ENCODE measurements around the gene NLGN1.
A peak's percentile ranks its signal among the peaks of the same experiment; 100 is the strongest.

NLGN1 gene

DNA sequence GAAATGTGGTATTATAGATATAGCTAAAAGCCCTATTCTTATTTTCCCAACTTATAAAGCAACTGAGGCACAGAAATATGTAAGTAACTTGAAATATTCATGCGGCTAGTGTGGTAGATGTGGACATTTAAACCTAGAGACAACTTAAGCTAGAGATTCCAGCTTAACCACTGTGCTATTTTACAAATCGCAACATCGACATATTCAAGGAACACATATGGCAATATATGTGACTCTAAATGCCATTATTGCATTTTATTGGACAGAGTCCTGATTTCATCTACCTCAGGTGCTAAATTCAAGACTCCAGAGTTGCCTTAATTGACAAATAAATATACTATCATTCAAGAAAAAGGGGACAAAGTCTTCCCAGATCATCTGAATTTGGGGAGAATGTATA is 442.3 kb downstream of the NLGN1 start:
- no peak for DNase-seq (ENCODE audit: low read depth in 2 of 2)

DNA sequence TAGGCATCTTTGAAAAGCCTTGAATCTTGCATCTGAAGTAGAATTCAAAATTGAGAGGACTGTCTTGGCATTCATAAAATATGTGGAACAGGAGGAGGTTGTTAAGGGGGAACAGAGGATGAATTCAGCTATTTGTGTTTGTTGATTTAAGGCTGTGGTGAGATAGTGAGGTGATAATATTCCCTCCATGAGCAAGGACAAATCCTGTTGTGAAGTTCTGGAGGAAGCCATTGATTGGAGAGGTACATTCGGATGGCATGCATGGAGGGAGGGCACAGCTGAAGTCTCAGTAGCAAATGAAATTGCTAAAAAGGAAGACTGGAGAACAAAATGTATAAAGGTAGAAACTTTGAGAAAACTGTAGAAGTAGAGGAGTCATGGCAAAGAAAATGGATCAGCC is 443.8 kb downstream of the NLGN1 start:
- DNase-seq (ENCODE audit: low read depth in 2 of 2) = no peak

DNA sequence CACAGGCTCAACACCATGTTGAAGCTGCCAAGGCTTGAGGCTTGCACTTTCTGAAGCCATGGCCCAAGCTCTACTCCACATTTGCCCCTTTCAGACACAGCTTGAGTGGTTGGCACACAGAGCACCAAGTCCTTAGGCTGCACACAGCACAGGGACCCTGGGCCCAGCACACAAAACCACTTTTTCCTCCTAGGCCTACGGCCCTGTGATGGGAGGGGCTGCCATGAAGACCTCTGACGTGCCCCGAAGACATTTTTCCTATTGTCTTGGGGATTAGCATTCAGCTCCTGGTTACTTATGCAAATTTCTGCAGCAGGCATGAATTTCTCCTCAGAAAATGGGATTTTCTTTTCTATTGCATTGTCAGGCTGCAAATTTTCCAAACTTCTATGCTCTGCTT is 445.5 kb downstream of the NLGN1 start:
- no peak for DNase-seq (ENCODE audit: low read depth in 2 of 2)

DNA sequence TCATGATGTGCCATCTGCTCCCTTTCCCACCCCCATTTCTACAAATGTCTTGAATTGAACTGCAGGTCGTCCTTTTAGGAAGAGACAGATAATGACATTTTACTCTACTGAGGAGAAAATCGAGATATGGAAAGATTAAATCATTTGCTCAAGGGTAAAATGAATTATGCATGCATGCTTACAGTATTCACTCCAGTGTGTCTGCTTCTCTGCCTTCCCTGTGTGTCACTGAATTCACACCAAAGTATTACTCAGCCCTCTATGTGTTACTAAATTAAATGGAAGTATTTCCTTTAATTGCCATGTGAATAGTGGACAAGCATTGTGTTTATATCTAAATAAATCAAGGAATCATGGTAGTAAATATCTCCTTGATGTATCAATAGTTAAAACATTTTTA is 449.0 kb downstream of the NLGN1 start:
- no peak for DNase-seq (ENCODE audit: low read depth in 2 of 2)

DNA sequence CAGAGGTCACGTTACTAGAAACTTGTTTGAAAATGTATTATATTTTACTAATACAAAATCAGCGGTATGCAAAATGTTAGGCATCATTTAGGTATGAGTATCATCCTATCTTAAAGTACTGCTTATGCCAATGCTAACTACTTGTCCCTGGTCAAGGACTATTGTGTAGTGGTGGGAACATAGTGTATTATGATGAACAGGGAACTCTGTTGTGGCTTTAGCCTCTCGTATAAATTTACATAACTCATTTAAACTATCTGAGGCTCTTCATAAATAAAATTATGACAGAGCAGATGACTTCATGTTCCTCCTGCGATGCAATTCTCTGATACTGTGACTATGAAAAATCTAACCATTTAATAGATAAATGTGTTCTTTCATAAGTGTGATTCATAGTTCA is 451.9 kb downstream of the NLGN1 start:
- no peak for DNase-seq (ENCODE audit: low read depth in 2 of 2)

DNA sequence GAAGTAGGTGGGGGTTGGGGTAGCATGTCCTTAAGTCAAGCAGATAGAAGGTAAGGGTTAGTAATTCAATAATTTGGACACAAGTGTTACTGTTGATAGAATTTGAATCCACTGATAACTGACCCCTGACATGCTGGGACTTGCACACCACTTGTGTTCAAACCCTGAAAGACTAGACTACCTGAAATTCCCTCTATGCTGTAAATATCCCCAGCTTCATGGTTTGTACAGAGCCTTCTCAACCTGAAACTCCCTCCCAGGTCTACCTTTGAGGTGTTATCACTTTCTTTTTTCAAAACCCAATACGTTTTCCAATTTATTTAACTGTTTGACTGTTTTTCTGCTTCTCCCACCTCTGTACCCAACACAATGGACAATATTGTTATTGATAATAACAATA is 459.6 kb downstream of the NLGN1 start:
- DNase-seq (ENCODE audit: low read depth in 2 of 2) = no peak

DNA sequence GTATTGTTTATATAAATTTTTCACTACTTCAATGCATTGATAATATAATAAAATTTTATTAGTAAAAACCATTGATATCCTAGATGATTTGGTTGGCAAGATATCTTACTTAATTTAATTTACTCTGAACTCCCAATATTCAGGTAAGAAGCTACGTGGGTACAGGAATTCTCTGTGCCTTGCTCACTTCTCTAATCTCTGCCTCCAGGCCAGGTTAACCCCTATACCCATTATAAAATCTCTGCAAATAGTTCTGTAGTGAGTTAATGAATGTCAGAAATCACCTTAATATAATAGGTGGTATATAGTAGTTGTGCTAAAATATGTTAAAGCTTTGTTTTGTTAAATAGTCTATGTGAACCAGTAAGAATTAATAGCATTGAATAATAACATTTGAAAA is 465.2 kb downstream of the NLGN1 start:
- DNase-seq (ENCODE audit: low read depth in 2 of 2) = no peak

DNA sequence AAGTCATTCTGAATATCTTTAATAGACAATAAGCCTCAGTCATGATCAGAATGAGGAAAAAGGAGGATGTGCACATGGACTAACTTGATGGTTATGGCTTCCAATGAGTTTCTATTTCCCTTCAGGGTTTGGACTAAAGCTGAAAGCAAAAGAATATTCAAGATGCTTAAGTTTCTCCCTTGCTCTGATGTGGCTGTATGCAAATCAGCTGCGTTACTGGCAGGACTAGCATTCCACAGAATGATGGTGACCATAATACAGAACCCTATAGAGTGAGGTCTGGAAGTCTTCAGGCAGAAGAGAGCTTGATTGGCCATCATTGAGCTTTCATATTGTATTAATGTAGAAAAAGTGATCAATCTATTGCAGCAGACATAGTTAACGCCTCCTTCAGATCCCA is 466.0 kb downstream of the NLGN1 start:
- no peak for DNase-seq (ENCODE audit: low read depth in 2 of 2)

DNA sequence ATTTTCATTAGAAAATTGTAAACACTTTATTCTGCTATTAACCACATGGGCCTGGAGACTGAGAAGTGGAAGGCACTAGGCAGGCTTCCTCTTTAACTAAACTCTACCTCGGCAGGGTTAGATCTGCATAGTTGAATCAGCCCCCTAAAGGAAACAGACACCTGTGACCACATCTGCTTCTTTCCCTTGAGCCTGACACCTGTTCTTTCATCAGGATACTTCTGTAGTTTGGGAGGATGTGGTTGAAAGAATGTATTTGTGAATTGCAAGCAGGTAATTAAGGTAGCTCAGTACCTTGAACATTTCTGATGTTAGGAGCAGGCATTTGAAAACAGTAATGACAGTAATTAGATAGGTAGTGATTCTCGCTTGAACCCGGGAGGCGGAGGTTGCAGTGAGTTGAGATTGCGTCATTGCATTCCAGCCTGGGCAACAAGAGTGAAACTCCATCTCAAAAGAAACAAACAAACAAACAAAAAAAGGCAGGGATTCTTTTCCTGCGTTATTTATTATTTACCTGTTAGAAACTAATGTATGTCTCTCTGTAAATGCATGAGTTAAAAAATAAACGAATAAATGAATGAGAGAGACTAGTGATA is 468.5 kb downstream of the NLGN1 start:
- DNase-seq (ENCODE audit: low read depth in 2 of 2) = no peak

DNA sequence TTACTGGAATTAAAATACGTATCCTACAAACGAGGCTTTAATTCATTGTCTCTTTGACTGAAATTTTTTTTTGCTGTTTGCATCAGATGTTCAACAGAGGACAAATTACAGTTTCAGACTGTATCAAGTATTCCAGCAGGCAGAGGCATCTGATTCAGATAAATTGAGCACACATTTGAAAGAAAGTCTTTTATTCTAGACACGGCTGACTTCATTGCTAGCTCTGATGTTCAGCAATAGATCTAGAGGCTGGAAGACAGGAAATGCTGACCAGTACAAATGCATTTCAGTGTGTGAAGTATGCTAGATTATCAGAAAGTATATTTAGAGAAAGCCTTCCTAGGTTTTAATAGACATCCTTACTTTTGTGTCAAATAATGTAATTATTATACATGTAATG is 472.2 kb downstream of the NLGN1 start:
- DNase-seq (ENCODE audit: low read depth in 2 of 2) = no peak

DNA sequence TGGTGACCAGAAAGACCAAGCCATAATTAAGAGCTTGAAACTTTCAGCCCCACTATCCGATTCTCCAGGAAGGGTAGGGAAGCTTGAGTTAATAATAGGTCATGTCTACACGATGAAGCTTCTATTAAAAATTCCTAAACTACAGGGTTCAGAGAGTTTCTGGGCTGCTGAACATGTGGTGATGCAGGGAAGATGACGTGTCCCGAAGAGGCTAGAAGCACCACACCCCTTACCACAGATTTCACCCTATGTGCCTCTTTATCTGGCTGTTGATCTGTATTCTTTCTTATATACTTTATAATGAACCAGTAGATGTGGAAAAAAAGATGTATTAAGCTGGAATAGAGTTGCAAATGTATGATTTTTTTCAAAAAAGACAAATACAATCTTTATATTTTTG is 473.4 kb downstream of the NLGN1 start:
- no peak for DNase-seq (ENCODE audit: low read depth in 2 of 2)

DNA sequence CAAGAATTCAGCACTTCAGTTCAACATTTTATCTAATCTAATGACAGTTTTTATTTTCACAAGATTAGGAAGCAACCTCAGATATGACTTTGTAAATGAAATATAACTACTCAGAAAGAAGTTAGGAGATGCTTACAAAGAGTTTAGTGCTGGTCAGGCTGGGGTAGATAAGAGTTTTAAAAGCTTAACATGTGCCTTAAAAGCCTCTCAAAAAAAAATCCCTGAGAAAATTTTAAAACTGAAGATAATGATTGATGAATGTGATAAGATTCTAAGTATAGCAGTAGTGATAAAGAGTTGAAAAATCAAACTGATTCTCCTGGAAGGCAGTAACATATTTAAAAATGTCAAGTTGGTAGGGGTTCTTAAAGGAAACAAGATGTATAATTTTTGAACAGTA is 478.2 kb downstream of the NLGN1 start:
- DNase-seq (ENCODE audit: low read depth in 2 of 2) = no peak

DNA sequence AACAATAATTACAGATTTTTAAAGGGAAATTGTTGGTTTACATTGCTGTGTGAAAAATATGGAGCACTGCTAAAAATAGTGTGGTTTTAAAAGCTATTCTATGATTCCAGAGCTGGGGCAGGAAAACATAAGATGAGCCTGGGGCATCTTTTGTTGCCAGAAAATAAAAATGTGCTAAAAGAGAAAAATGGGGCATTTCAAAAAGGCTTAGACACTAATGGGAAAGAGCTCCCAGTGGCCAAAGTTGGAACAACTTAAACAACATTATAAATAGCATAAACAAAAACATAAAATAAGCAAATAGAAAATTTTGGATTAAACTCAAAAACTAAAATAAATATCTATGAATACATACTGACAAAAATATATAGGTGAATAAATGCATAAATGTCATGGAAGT is 478.9 kb downstream of the NLGN1 start:
- DNase-seq (ENCODE audit: low read depth in 2 of 2) = no peak

DNA sequence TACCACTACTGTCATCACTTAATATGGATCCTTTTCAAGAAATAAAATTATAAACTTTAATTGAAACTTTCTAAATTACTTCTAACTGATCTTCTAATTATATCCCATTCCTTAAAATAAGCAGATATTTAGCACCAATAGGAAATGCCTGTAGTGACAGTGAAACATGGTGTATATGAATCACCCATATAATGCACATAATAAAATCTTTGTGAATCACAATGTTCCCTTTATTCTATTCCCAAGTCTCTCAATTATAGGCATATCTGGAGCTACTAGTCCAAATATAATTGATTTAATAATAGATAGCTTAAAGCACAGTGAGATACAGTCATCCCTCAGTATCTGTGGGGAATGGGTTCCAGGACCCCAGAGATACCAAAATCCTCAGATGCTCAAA is 490.3 kb downstream of the NLGN1 start:
- no peak for DNase-seq (ENCODE audit: low read depth in 2 of 2)

DNA sequence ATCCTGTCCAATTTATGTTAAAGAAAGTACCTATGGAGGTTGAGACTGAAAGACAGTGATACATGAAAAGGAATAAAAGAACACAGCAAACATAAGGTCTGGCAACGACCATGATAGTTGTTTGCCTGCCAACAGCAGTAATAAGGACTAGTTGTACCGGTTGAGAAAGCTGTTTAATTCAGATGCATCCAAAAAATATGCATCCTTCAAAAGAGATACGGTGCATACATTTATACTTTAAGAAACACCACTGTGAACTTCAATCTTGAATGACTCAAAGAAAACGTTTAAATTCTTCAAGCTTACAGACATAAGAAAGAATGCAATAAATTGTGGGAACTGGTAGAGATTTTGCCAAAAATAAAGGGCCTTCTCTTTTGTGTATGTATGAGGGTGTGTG is 492.1 kb downstream of the NLGN1 start:
- DNase-seq (ENCODE audit: low read depth in 2 of 2) = peak; percentile 10

DNA sequence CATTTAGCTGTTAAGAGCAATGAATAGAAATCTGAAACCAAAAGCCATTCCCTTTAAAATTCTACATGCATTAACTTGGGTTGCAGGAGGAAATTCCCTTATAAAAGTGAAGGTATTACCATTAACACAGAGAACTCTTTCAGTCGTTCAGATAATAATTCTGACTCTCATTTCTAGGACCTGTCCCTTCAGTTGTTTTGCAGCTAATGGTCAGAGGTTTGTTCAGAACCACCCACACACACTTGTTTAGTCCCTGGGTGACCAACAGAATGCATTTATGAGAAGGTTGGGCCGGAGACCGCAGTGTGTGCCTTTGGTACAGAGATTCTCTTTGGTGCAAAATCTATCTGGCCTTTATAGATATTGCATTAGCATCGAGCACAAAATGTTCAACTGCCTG is 492.5 kb downstream of the NLGN1 start:
- DNase-seq (ENCODE audit: low read depth in 2 of 2) = no peak

DNA sequence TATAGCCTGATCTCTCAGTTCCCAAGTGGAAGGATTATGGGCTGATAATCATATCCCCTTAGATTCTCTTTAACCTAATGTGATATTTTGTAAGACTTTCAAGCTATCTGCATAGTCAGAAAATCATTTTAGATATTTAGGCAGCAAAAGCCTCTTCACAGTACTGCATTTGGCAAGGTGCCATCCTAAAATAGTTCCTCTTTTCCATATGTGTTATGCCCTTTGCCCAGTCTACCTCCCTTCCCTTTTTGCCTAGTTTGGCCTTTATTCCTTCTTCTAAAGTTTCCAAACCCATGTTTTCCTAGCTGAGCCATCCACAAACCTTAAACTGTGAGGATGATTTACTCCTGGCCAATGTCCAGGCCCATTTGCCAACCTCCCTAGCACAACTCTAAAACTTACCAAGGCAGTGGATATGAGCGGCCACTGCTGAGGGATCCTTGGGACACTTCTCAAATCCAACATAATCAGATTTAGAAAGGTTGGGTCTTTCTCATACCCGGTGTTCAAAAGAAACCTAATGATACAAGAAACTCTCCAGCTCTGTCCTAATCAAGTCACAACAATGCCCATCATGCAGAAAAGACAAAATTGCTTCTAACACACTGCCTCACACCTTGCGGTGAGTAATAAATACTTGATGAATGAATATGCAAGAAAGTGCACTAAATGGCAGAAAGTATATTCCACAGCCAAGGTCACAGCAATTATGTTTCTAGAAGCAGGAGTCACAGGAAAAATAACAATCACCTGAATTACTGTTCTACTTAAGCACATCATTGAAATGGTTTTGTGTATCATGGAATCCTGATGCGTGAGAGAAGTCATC is 493.9 kb downstream of the NLGN1 start:
- DNase-seq (ENCODE audit: low read depth in 2 of 2) = no peak

DNA sequence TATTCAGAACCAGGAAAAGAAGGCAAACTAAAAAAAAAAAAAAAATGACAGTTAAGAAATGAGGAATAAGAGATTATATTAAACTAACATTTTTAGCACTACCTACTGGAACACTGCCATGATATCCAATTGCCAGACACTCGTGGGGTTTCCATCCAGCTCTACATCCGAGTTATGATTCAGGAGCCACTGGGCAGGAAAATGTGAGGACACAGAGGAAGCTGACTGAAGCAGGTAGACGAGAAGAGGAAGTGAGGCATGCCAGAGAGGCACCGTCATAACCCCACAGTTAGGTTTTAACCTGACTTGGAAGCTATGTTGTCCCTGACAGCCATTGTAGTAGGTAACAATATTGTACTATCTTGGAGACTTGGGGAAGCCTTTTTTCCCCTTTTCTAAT is 495.0 kb downstream of the NLGN1 start:
- DNase-seq (ENCODE audit: low read depth in 2 of 2) = no peak

DNA sequence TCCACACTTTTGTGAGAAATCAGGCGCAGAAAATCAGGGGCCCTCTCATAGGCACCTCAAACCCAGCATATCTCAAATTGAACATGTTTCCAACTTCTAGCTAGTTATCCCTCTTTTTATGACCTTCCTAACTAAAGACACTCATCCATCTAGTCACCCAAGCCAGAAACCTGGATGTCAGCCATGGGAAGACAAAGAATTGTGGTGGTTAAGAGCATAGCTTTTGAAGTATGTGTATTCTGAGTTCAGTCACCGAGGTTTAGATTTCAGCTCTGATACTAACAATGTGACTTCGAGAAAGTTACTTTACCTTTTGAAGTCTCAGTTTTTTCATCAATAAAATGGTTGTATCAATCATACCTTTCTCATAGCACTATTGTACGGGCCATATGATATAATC is 495.5 kb downstream of the NLGN1 start:
- peak; percentile 45 to 47 for DNase-seq (ENCODE audit: low read depth in 2 of 2)

DNA sequence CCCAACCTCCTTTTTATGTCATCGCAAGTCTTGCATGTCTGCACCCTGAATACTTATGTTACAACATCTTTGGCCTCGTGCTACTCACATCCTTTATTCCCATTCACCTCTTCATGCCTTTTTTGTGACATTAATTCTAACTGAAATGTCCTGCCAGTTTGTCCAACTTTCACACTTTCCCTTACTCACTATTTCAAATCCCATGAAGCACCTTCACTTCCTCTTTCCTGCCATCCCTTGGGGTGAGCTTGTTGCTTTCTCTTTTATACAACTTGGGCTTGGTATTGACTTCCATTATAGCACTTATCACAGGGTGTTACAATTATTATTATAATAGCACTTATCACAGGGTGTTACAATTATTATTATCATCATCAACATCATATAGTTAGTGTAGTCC is 496.3 kb downstream of the NLGN1 start:
- no peak for DNase-seq (ENCODE audit: low read depth in 2 of 2)

DNA sequence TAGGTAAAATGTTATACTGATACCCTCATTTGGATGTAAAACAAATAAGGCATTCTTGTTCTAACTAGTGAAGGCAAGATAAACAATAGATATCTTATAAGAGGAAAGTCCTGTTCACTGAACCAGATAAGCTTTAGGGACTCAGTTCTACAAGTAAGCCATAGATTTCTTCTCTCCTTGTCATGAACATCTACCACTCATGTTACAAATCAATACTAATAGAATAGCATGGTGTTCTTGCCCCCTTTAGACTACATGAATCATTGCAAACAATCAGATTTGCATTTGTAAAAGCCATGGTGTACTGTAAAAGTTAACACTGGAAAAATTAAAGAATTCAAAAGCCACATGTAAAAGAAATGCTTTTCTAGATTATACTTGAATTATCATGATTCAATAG is 500.1 kb downstream of the NLGN1 start:
- DNase-seq (ENCODE audit: low read depth in 2 of 2) = no peak

DNA sequence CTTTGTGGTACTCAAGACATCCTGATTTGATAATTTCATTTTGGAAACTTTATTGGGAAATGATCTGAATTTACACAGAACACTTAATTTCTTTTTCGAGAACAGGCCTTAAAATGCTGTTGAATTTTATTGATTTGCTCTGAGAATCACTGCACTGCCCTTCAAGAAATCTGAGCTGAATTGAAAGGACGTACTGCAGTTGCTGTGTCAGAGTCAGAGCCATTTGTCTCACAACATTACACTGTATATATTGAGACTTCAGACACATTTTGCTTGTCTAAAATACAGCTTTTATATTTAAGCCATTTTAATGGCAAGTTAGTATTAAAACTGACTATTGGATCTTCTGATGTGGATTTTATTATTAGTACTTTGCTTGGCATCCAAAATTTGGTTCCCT is 504.1 kb downstream of the NLGN1 start:
- DNase-seq (ENCODE audit: low read depth in 2 of 2) = no peak

DNA sequence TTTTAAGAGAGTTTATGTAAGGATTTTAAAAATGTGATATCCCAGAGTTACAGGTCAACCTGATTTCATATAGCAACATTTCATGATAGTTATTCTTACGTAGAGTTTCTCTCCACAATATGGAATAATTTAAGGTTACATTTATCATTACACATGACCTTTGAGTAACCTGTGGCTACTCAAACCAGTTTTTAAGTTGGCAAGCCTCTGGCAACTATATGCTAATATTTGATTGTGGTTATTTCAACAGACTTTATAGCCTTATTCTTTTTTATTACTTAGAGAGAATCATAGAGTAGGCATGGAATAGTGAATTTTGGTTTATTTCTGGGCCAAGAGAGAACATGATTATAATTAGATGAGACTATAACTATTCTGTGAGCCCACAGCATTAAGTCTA is 504.9 kb downstream of the NLGN1 start:
- DNase-seq (ENCODE audit: low read depth in 2 of 2) = no peak

DNA sequence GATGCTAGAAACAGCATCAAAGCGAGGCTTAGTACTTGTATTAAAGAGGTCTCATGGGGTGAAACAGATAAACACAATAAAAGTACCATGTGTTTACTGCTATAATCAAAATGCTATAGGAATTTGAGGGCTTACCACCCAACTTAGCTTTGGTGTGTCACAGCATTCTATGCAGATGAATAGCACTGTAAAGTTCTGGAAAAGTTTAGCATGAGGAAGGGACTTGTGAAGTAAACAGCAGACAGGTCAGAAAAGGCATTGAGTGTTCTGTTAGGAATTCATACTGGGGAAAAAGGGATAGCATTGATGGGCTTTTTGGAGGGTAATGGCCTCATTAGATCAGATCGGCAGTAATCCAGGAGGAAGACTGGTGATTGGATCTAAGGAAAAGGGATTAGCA is 505.3 kb downstream of the NLGN1 start:
- no peak for DNase-seq (ENCODE audit: low read depth in 2 of 2)

Data from fibroblast of skin of left biceps (primary cell).